Stimulated activated CD4-positive, alpha-beta T cell treated with anti-CD3 and anti-CD28 coated beads, TNF-alpha, amount 100 ng/mL, for 4 hours (primary cell): ENCODE data around the gene ISG20L2.
A peak's percentile ranks its signal among the peaks of the same experiment; 100 is the strongest.
"Not testable (repeated sequence)": the region's sequence is repeated elsewhere in the genome, so short reads cannot be mapped to it uniquely, and the experiment has no call there.

Experiments used
- DNase-seq, 3 experiments: peaks; one replicate each; pipeline ENCODE4 v3.0.0-alpha.2; 2020; ENCODE audit warnings: low read depth in 3 of 3

The ISG20L2 gene, protein sequence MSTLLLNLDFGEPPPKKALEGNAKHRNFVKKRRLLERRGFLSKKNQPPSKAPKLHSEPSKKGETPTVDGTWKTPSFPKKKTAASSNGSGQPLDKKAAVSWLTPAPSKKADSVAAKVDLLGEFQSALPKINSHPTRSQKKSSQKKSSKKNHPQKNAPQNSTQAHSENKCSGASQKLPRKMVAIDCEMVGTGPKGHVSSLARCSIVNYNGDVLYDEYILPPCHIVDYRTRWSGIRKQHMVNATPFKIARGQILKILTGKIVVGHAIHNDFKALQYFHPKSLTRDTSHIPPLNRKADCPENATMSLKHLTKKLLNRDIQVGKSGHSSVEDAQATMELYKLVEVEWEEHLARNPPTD

DNA sequence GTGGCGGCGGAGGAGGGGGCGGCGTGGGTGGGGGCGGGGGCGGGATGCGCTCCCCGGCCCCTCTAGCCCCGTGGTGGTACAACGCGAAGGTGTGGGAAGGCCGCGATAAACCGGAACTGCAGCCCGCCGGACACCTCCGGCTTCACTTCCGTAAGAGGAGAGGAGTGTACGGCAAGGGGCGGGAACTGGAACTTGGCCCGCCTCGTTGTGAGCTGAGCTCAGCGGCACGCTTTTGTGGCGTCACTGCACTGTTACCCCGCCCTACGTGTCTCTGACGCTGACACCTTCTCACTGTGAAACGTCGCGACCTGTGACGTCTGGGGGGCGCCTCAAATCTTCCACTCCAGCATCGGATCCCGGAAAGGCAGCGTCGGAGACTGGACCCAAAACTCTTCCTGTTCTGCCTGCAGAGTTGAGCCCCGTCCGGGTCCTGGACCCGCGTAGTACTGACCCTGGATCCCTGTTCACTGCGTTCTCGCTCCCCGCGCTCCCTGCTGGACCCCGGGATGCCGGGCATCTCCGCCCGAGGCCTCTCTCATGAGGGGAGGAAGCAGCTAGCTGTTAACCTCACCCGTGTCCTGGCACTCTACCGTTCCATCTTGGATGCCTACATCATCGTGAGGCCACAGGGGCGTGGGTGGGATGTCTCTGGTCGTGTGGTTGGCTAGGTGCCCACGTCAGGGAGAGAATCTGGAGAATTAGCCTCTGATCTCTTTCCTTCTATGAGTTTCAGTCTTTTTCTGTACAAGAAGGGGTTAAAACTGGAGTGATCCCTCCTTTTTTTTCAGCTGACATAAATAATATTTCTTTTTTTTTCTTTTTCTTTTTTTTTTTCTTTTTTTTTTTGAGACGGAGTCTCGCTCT is at the start of gene ISG20L2:
ISG20L2 (minus strand) TSS at position 168 of the 864 bp plus-strand sequence. CDS start 1,114 bp downstream, outside the sequence.
- peak; percentile 76 to 93 (median 92) for DNase-seq

DNA sequence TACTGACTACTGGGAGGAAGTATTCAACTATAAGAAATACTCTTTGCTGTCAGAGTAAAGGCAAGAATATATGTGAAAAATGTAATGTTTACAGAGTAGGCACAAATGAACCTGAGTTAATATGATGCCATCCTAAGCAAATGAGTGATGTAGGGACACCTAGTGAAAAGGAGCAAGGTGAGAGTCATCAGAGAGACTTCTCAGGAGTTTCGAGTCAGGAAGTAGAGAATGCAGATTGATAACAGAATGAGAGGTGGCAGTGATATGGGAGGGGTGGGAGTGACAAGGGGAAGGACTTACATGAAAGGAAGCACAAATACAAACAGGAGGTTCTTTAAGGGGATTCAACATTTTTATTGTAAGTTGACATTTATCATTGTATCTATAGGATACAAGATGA is 49.0 kb upstream of the ISG20L2 start:
- DNase-seq = no peak

DNA sequence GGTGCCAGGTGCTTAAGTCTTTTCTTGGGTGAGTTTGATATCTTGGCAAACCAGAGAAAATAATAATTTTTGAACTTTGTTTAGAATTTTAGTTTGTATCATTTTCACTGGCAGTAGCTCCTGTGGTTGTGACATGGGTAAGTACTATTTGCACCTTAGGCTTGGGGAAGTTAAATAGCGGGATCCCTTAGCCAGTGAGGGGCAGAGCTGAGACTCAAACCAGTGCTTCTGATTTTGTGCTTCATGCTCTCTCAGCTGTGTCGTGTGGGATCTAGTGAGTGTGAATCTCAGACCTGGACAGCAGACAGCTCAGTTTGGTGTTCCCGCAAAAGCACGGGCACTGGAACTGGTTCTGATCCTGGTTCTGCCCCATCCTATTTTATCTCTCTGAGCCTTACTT is 48.4 kb upstream of the ISG20L2 start:
- DNase-seq = no peak

DNA sequence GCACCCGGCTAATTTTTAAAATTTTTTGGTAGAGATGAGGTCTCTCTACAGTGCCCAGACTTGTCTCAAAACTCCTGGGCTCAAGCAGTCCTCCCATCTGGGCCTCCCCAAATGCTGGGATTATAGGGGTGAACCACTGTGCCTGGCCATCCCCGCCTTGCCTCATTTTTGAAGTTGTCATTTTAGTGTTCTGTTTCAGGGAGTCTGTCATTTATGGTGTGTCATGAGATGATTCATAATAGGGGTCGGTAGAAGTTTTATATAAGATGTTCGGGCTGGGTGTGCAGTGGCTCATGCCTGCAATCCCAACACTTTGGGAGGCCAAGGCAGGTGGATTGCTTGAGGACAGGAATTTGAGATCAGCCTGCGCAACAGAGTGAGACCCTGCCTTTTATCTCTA is 47.2 kb upstream of the ISG20L2 start:
- DNase-seq = no peak

DNA sequence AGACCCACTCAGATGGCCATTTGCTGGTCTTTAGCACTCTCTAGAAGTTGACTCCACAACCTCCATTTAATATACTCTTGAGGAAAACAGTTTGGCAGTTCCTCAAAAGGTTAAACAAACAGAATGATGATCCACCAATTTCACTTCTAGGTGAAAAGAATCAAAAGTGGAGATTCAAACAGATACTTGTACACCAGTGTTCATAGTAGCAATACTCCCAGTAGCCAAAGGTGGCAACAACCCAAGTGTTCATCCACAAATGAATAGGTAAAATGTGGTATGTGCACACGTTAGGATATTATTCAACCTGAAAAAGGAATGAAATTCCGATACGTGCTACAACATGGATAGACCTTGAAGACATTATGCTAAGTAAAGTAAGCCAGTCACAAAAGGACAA is 45.0 kb upstream of the ISG20L2 start:
- DNase-seq = no peak

DNA sequence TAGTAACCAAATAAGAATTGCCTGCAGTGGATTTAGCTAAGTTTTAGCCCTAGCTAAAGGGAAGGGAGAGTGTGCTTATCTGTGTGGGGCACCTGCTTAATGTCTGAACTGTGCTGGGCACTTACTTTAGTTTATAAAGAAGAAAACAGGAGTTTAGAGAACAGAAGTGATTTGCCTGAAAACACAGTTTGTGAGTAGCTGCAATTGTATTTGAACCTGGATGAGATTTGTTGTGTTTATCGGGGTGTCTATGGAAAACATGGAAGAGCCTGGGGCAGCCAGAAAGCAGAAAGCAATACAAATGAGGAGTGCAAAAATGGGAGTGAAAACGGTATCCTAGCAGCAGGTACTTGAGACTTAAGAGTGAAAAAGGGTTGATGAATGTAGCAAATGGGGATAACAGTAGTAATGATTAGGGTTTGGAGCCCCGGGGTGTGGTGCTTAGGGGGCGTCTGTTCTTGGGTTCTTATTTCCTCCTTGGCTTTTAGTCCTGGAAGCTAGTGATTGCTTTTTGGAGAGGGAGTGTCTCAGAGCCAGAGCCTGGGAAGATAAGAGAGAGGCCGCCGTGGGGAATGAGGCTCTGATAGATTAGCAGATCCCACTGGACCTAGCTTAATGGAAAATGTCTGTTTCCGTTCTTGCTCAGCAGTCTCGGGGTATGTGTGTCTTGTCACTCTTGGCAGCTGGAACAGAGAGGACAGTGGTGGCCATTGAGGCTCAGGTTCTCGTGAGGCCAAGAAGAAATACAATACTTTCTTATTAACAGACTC is 44.3 kb upstream of the ISG20L2 start:
- no peak for DNase-seq

DNA sequence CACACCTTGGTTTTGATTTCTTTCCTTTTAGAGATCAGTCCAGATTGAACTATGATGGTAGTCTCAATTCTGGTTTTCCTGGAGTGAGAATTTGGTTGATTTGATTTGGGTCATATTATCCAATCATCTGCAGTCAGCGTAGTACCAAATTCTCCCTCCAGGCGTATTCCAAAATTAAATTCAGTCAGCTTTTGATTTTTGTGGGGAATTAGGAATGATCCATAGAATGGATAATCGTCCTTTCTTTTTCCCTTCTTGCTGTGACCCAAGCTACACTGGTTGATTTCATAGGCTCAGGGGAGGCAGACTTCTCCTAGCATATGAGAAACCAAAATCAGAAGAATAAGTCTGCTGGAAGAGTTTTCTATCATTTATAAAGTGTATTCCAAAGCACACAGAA is 43.7 kb upstream of the ISG20L2 start:
- no peak for DNase-seq

DNA sequence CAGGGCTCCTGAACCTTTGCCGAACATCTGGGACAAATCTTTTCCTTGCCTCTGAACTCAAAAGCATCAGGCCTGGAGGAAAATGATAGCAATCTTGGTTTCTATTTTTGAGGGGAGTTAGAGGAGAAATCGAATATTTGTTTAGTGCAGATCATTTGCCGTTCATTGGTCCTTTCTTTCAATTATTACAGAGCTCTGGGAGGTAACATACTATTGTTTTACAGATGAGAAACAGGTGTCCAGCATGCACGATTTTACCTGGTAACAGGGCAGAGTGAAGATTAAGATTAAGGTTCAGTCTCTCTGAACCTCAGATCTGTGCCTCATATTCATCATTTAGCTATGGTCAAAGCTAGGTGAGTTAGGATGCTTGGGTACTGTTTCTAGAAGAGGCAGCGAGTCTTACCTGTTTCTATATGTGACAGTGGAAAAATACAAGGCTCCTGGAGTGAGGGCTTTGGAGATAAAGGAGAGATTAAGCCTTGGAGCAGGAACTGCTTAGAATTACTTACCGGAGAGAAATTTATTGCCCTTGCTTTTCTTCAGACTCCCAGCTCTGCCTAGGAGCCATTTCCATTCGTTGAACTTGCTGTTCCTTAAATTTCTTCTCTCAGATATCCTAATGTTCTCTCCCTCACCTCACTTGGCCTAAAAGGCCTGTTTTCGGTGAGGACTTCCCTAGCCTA is 40.2 kb upstream of the ISG20L2 start:
- no peak for DNase-seq

DNA sequence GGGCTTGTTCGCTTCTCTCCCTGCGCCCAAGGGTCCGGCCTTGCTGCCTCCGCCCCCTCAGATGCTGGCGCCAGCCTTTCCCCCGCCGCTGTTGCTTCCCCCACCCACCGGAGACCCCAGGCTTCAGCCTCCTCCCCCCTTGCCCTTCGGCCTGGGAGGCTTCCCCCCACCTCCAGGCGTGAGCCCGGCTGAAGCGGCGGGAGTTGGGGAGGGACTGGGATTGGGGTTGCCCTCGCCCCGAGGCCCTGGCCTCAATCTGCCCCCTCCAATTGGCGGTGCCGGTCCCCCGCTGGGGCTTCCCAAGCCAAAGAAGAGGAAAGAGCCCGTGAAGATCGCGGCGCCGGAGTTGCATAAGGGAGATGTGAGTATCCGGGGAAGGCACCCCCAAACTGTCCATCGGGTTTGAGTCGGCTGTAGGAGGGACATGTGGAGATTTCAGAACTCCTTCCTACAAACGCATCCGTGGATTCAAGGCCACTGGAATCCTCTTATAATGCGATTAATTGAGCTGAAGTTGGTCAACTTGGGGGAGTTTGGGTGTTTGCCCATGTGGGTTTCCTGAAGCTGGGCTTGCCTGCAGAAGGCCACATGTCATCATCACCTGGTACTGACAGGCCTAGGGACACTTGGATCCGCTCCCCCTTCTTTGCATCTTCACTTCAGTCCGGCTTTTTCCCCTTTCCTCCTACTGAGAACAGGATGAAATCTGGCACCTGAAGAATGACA is 39.5 kb upstream of the ISG20L2 start:
- DNase-seq = no peak

DNA sequence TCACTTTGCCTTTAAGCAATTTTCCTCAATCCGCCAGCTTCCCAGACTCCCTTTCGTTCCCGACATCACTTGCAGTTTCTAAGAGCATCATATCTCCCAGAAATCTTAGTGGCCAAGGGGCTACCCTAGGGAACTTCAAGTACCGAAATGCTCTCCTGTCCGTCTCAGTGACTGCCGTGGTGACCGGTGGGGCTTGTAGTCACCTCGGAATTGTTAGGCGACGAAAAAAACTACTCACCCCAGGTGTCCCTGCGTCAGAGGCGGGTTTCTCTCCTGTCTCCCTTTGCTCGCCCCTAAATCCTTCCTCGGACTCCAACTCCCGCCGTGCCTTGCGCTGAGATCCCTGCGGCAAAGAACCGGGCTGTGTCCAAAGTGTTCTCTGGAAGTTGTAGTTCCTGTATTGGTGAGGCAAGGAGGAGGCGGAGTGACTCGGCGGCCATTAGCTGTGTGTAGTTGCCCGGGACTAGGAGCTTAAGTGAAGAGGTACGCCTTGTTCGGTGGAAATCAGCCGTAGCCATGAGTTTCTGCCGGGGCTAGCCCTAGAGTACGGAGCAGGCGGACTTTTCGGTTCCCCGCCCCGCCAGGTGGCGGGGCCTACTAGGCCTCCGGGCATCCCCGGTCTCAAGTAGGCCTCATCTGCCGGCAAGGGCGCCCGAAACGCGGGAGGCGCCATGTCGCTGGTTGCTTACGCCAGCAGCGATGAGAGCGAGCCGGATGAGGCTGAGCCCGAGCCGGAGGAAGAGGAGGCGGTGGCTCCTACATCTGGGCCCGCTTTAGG is 38.7 kb upstream of the ISG20L2 start, which contains the start of gene PRCC:
PRCC (plus strand) TSS at position 435 of the 778 bp plus-strand sequence; CDS start at position 672, 237 bp downstream.
- peak; percentile 80 to 97 (median 94) for DNase-seq

DNA sequence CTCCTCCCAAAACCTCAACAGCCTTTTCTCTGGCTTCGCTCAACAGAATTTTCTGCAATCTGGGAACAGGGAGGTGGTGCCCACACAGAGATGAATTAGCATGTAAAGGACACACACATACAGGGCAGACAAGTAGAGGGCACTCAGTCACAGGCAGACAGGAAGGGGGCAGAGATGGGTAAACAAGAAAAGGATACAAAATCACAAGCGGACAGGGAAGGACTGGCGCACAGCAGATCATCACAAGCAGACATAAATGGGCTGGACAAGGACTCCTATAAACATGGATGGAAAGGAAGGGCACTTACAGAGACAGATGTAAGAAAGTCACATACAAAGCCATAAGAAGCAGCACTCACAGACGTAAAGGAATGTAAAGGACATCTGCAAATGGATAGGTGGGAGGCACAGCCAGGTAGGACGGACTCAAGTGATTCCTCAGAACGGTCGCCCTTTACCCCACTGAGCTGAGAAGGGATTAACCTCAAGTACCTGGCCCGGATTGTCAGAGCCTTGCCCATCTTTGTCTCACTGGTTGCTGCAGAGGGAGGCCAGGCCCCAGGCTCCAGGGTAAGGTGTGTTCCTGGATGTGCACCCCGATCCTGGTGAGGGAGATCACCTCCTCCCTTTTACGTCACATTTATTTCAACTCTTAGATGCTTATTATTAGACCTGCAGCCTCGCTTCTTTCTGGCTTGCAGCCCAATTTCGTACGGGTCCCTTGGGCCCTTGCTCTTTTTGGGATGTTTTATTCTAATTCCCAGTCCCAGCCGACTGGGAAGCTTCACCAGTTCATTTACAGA is 37.9 kb upstream of the ISG20L2 start:
- DNase-seq = peak in 1 of 3 experiments; percentile 33

DNA sequence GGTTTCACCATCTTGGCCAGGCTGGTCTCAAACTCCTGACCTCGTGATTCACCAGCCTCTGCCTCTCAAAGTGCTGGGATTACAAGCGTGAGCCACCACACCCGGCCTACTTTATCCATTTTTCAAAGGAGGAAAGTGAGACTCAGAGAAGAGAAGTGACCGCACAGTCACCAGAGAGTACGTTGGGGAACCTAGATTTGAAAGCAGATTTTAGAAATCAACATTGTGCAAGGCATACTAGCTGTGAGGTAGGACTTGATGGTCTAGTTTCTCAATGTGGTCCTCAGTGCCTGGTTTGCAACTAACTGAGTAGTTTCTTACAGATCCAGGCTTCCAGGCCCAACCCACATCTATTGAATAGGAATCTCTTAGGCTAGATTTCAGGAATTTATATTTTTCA is 37.1 kb upstream of the ISG20L2 start:
- DNase-seq = no peak

DNA sequence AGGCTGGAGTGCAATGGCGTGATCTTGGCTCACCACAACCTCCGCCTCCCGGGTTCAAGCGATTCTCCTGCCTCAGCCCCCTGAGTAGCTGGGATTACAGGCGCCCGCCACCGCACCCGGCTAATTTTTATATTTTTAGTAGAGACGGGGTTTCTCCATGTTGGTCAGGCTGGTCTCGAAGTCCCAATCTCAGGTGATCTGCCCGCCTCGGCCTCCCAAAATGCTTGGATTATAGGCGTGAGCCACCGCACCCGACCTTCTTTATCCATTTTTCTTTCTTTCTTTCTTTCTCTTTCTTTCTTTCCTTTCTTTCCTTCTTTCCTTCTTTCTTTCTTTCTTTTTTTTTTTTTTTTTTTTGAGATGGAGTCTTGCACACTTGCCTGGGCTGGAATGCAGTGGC is 36.6 kb upstream of the ISG20L2 start:
- DNase-seq = not testable (repeated sequence)

DNA sequence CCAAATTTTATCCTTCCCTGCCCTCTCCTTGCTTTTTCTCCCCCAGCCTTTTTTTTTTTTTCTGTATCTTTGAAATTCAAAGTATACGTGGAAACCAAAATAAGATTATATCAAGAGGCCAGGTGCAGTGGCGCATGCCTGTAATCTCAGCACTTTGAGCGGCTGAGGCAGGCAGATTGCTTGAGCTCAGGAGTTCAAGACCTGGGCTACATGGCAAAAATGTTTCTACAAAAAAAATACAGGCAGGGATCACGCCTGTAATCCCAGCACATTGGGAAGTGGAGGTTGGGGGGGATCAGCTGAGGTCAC is 32.2 kb upstream of the ISG20L2 start:
- no peak for DNase-seq

DNA sequence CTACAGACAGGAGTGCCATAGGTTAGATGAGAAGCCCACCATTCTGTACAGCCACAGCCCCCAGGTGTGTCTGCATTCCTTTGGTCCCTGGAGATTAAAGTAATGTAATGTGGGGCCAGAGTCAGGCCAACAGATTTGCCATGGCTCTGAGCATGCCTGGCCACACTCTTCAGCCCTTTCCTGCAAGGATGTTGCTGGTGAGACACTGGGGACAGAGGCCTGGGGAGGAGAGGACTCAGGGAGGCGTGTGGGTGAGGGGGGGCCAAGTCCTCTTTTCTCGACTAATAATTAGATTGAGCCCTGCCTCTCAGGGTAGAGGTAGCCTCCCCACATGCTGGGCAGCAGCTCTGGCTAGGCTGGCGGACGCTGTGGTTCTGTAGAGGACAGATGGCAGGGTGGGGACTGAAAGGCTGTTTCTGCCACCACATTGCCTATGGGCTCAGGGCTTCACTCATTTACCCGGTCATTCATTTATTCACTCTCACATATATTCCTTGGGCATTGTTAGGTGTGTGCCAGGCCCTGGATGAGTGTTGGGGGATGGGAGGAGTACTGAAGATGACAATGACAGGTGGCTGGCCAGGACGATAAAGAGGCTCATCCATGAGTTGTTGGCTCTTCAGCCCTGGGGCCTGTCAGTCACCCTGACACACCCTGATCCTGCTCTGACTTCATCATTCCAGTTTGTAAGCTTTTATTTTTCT is 31.7 kb upstream of the ISG20L2 start:
- DNase-seq = no peak

DNA sequence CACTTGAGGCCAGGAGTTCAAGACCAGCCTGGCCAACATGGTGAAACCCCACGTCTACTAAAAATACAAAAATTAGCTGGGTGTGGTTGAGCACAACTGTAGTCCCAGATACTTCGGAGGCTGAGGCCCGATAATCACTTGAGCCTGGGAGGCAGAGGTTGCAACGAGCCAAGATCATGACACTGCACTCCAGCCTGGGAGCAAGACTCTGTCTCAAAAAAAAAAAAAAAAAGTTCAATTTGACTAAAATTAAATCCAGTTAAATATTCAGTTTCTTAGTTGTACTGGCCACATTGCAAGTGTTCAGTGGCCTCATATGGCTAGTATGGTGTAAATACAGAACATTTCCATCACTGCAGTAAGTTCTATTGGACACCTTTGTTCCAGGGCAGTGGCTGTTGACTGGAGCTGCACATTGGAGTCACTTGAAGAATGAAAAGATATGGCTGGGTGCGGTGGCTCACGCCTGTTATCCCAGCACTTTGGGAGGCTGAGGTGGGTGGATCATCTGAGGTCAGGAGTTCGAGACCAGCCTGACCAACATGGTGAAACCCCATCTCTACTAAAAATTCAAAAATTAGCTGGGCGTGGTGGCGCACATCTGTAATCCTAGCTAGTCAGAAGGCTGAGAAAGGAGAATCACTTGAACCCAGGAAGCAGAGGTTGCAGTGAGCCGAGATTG is 29.1 kb upstream of the ISG20L2 start:
- DNase-seq = not testable (repeated sequence)

DNA sequence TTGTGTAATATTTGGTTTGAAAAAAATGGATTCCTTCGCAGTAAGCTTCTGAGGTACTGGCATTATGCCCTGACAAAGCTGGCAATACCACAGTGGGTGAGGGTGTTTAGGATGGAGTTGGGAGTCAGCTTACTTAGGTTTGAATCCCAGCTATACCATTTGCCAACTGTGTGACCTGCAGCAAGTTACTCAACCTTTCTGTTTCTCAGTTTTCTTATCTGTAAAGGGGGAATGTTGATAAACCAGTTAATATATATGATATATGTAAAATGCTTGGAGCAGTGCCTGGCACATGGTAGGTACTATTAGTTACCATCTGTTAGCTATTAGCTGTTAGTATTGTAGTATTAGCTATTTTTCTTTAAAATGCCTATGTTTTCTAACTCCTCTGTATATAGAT is 27.8 kb upstream of the ISG20L2 start:
- no peak for DNase-seq

DNA sequence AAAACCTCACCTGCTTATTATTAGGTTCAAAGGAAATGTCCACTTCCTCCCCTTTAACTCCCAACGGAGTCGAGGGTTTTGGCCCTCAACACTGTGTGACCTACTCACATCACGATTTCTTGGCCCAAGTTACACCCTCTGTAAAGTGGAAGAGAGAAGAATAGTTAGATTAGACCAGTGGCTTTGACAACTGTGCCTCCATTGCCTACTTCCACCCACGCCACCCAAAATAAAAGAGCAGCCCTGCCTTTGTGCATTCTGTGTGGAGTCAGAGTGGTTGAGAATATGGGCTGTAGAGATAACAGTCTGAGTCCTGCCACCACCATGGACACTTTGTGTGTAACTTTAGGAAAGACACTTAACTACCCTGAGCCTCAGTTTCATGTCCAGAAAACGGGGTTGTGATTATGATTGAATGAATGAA is 27.0 kb upstream of the ISG20L2 start:
- DNase-seq = no peak
